ENCODE measurements around the gene ZBTB45.

The ZBTB45 gene

DNA sequence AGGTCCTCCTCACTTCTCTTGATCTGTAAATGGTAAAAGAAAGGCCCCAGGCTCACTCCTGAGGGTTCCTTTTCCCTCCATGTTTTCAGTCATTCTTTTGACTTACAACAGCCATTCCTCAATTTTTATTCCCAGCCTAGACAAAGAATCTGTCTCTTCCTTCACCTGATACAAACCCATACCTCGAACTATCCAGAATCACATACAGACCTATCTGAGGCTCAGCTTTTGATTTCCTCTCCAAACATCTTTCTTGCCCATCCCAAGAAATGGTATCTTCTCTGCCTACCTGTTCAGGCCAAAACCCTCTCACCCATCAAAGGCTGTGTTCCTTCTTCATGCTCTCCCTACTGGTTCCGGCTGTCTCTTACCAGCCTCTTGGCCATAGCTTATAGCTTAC, 33.0 kb upstream of the ZBTB45 start:
- TF ChIP-seq TAF1 (IDR thresholded peaks at IDR 0.05; ENCODE audit: borderline replicate concordance, insufficient read depth, low read length) (no peak), REST (IDR thresholded peaks at IDR 0.05; ENCODE audit: insufficient read depth in 1 of 2, low read depth in 2 of 2, low read length in 2 of 2) (no peak), POLR2AphosphoS5 (IDR thresholded peaks at IDR 0.05; ENCODE audit: low read depth, low read length) (no peak), SIN3A (IDR thresholded peaks at IDR 0.05; ENCODE audit: borderline replicate concordance, insufficient read depth, low read length) (no peak), FOXP2 (optimal IDR thresholded peaks at IDR 0.05; ENCODE audit: borderline replicate concordance, extremely low read depth, extremely low read length, insufficient read depth) (no peak)

GRCh38 chr19:58551577-58552471, 32.2 kb upstream of the ZBTB45 start:
- TF ChIP-seq SIN3A (IDR thresholded peaks at IDR 0.05; ENCODE audit: borderline replicate concordance, insufficient read depth, low read length), result no peak
- TF ChIP-seq POLR2AphosphoS5 (IDR thresholded peaks at IDR 0.05; ENCODE audit: low read depth, low read length), result peak; percentile 64; the same call in 1 of the 2 replicates

DNA sequence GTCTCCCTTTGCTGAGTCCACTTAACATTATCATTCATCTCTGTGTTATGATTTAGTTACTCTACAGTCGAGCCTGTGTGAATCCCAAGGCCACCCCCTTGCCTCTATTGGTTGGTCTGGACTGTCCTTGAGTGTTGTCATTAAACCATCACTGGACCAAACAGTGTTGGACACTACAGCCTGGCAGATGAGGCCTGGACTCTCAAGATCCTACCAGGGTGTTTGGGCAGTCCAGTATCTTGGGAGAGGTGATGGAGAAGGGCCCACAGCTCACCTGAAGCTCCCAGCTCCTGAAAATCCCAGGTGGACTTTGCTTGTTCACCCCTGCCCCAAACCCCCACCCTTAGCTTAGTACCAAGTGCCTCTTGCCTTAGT, 31.5 kb upstream of the ZBTB45 start:
- TF ChIP-seq REST (IDR thresholded peaks at IDR 0.05; ENCODE audit: insufficient read depth in 1 of 2, low read depth in 2 of 2, low read length in 2 of 2) (no peak), FOXP2 (optimal IDR thresholded peaks at IDR 0.05; ENCODE audit: borderline replicate concordance, extremely low read depth, extremely low read length, insufficient read depth) (no peak), POLR2AphosphoS5 (IDR thresholded peaks at IDR 0.05; ENCODE audit: low read depth, low read length) (no peak; the same call in 1 of the 2 replicates), SIN3A (IDR thresholded peaks at IDR 0.05; ENCODE audit: borderline replicate concordance, insufficient read depth, low read length) (no peak), TAF1 (IDR thresholded peaks at IDR 0.05; ENCODE audit: borderline replicate concordance, insufficient read depth, low read length) (no peak)

DNA sequence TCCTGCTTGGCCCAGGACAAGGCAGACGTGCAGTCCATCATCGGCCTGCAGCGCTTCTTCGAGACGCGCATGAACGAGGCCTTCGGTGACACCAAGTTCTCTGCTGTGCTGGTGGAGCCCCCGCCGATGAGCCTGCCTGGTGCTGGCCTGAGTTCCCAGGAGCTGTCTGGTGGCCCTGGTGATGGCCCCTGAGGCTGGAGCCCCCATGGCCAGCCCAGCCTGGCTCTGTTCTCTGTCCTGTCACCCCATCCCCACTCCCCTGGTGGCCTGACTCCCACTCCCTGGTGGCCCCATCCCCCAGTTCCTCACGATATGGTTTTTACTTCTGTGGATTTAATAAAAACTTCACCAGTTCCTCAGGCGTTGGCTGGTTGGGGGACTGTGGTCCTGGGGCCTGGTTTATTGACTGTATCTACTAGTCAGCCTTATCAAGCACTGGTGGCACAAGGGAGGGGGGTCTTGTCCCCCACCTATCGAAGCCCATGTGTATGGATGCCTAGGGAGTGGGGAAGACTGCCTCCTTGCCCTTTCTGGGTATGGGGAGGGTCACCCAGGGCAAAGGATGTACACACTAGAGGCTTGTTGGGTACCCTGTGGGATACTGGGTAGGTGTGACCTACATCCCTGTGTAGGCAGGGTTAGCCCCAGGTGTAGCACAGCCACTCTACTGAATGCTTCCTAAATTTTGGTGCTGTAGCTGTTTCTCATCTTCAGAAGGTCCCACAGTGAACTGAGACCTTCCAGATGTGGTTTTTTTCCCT, 30.9 kb upstream of the ZBTB45 start:
- TF ChIP-seq REST (IDR thresholded peaks at IDR 0.05; ENCODE audit: insufficient read depth in 1 of 2, low read depth in 2 of 2, low read length in 2 of 2) (no peak), POLR2AphosphoS5 (IDR thresholded peaks at IDR 0.05; ENCODE audit: low read depth, low read length) (no peak; the same call in 1 of the 2 replicates)

DNA sequence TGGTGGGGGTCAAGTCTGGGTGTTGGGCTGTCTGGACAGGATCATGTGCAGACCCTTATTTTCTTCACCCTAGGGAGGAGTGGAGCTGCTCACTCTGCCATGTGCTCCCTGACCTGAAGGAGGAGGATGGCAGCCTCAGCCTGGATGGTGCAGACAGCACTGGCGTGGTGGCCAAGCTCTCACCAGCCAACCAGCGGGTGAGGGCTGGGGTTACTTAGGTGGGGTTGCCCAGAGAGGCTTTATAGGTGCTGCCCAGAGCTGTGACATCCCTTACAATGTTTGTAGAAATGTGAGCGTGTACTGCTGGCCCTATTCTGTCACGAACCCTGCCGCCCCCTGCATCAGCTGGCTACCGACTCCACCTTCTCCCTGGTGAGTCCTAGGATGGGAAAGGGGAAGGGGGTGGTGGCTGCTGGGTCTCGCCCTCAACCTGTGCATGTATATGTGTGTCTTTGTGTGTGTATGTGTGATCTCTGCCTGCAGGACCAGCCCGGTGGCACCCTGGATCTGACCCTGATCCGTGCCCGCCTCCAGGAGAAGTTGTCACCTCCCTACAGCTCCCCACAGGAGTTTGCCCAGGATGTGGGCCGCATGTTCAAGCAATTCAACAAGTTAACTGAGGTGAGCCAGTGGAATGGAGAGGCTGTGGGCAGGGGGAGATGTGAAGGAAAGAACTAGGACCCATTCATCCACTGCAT, 30.2 kb upstream of the ZBTB45 start:
- no peak for TF ChIP-seq REST (IDR thresholded peaks at IDR 0.05; ENCODE audit: insufficient read depth in 1 of 2, low read depth in 2 of 2, low read length in 2 of 2)
- TF ChIP-seq SIN3A (IDR thresholded peaks at IDR 0.05; ENCODE audit: borderline replicate concordance, insufficient read depth, low read length), result no peak
- TF ChIP-seq FOXP2 (optimal IDR thresholded peaks at IDR 0.05; ENCODE audit: borderline replicate concordance, extremely low read depth, extremely low read length, insufficient read depth), result no peak
- no peak for TF ChIP-seq TAF1 (IDR thresholded peaks at IDR 0.05; ENCODE audit: borderline replicate concordance, insufficient read depth, low read length)
- no peak for TF ChIP-seq POLR2AphosphoS5 (IDR thresholded peaks at IDR 0.05; ENCODE audit: low read depth, low read length)
